Dermis microvascular lymphatic vessel endothelial cell (primary cell): ENCODE results near the gene KCNC2. TPM values are rescaled to one million over a fixed set of nuclear protein-coding genes. Genes with fewer than 3 reads are reported as not detected.

Experiments used
- DNase-seq, 2 donors: peaks; one replicate each; pipeline versions ENCODE4 v3.0.0 to v3.0.0-alpha.2; 2010; ENCODE audit warnings: low read depth in 2 of 2
- total RNA-seq: library from RNA; depleted of rRNA; stranded (reverse); fragments of >200 nt; gene quantifications from 2 replicates; pipeline ENCODE4 v1.2.1, GENCODE V29; 2014

KCNC2 gene
- total RNA-seq, 1 donor from 2014 or later: not detected

- DNase-seq: no peak
Measured at GRCh38 chr12:75161488-75161887, 48.2 kb downstream of the KCNC2 start.

DNA sequence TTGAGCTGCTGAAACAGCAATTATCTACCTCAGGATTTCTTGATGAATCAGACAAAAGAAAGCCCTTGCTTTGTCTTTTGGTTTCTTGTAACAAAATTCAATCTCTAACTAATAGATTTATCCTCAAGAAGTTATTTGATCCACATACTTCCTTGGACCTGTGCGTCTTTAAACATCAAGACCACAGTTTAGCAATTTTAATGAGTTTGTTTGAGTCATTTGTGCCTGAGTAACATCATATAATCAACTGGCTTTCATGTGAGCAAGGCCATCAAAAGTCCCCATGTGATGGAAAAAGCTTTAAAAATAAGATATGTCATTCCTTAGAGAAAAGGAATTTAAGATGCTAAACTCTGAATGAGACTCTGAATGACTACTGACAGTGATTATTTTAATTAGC, 52.3 kb downstream of the KCNC2 start:
- DNase-seq: no peak

DNA sequence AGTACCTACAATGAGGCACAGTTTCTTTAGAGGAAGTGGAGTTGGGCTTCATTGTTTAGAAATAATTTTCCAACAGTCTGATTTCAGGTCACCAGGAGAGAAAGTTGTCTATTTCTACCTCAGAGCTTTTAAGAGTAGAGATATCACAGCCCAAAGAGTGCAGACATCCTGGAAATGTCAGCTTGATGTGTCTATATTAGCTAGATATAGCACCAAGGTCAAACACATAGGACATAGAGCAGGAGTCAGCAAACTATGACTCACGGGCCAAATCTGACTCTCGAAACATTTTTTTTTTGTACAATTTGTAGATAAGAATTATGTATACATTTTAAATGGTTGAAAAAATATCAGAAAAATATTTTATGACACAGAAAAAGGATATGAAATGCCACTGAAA, 53.7 kb downstream of the KCNC2 start:
- DNase-seq: no peak

DNA sequence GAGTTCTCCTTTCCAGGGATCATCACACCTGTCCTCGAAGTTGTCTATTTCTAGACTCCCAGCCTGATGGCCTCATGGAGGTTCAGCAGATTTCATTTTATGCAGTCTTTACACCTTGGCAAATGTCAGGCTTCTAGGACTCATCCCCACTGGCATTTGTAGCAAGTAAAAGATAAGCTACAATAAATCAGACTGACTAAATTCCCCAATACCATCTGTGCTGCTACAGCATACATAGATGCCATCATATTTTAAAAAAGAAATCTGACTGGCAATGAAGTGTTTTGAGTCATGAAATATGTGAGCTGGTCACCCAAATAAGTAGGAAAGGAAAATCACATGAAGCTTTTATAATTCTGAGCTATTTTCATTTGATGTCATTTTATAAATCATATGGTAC, 55.3 kb downstream of the KCNC2 start:
- DNase-seq: no peak

DNA sequence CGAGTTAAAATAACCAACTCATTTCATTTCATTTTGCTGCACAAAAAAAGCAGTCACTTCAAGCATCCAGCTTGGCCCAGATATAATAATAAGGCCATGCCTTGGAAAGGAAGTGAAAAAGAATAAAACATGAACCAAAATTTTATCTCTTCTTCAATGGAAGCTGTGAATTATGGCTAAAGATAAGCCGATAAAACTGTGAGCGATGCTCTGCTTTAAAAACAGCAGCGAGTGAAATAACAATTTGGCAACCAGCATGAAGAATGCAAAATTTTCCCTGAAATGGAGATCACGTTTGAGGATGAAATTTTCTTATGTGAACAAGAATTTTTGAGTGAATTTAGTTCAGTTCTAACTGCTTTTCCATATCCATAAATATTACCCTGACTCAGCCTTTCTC, 70.4 kb downstream of the KCNC2 start:
- DNase-seq: no peak

DNA sequence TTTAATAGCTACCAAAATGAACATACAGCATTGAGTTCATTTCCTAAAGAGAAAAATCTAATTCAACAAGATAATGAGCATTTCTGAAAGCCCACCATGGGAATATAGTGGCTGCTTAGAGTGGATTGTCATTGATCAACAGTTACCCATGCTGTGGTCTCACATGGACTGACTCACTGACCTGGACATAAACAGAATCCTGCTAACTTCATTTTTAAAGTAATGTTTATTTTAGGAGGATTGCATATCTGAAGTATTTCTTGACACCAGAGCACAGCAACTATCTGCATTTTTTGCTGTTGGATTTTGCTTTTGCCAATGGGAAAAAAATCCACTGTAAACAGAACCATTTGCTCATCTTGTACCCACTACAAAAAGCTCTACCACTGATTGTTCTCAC, 71.7 kb downstream of the KCNC2 start:
- no peak for DNase-seq

GRCh38 chr12:75135026-75135425, 74.6 kb downstream of the KCNC2 start:
- no peak for DNase-seq

GRCh38 chr12:75130811-75131210, 78.8 kb downstream of the KCNC2 start:
- DNase-seq: no peak

DNA sequence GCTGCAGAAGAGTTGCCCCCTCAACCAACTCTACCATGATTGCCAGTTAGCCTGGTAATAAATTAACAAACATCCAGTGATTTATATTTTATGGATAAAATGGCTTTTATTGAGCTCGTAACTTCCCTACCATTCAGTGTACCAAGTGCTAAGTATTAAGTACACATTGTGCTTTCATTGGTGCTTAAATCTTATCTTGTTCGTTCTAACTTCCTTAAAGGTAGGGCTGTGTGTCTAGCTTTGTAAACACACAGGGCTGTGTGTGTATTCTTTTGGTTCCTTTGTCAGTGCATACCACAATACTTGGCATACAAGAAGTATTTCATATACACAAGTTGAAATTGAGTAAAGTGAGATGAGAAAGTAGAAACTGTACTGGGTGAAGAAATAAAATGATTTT, 80.4 kb downstream of the KCNC2 start:
- no peak for DNase-seq

- DNase-seq: no peak
Measured at GRCh38 chr12:75121036-75121705, 88.5 kb downstream of the KCNC2 start.

GRCh38 chr12:75120311-75120711, 89.3 kb downstream of the KCNC2 start:
- no peak for DNase-seq

- DNase-seq: no peak
Measured at GRCh38 chr12:75116646-75117198, 92.9 kb downstream of the KCNC2 start.

- no peak for DNase-seq
Measured at GRCh38 chr12:75115748-75116147, 93.9 kb downstream of the KCNC2 start.

DNA sequence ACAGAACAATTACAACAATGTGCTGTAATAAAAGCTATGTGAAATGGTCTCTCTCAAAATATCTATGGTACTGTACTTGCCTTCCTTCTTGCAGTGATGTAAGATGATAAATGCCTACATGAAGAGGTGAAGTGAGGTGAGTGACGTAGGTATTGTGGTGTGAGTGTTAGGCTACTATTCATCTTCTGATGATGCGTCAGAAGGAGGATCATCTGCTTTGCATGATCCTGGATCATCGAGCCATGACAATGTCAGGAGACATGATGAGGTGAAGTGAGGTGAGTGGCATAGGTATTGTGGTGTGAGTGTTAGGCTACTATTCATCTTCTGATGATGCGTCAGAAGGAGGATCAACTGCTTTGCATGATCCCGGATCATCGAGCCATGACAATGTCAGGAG, 105.8 kb downstream of the KCNC2 start:
- no peak for DNase-seq

DNA sequence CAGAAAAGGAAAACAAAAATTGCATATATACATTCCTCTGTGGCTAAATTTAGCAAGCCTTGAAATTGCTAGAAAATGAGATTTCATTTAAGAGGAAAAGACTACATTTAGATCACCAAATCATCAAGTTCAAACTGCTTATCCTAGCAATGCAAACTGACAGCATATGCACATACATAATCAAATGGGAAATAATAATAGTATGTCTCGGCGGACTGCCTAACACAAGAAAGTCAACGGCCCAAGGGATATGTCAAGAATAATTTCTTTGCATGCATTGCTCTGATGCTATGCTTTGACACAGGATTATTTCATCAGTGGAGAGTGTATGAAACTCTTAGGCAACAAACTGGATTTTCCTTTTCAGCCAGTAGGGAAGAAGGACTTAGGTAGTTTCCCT, 107.9 kb downstream of the KCNC2 start:
- DNase-seq: no peak

GRCh38 chr12:75099210-75099609, 110.4 kb downstream of the KCNC2 start:
- no peak for DNase-seq

DNA sequence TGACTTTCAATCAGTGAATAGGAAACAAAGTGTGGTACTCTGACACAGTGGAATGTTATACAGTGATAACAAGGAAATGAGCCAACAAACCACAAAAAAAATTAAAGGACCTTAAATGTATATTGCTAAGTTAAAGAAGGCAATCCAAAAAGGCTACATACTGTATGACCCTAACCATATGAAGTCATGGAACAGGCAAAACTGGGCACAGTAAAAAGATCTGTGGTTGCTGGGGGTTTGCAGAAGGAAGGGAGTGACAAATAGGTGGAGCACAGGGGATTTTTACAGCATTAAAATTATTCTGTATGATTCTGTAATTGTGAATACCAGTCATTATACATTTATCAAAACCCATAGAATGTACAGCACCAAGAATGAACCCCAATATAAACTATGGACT, 112.6 kb downstream of the KCNC2 start:
- DNase-seq: no peak

DNA sequence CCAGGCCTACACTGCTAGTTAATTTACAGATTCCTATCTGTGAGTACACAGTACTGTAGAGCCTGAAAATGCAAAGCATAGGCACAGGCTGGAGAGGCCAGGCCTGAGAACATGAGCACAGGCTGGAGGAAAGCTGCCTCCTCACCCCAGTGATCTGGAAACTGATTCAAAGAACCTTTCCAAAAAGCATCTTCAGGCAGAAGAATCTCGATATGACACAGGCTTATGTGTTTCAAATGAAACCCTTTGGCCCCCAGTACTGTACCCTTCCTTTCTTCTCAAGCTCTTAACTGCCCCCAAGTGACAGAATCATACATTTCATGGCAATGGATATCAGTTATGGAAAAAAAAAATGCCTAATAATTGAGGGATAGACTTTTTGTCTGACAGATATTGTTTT, 122.0 kb downstream of the KCNC2 start:
- no peak for DNase-seq

GRCh38 chr12:75086091-75087038, 123.3 kb downstream of the KCNC2 start:
- no peak for DNase-seq

DNA sequence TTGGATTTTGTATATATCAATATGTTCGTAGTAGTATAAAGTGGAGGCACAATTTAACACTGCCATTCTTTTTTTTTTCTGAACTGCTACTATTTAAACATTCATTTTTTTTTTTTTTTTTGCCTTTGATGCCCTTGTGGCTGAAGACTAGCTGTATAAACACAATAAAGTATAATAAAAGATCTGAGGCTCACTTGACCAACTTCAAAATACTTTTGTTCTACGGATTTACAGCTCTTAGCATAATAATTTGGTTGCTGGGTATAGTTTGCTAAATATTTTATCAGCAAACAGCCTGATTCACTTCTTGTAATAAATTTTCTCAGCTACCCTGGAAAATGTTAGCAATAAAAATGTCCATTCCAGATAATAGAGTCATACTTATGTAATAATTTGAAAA, 128.3 kb downstream of the KCNC2 start:
- DNase-seq: no peak

DNA sequence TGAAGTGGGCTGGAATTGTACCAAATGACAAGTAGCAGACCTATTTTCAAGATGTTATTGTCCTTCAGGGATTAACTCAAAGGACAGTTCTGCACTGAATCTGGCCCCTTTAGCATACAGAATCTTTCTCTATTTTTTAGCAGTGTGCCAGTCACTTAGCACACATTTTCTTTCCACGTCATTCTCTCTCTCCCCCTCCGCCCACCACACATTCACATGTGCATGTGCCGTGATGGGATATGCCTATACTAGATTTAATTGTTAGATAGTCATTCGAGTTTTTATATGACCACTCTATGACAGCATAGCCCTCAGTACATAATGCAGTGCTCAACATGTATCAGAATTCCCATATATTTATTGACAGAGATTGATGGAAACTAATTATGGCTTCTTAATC, 129.1 kb downstream of the KCNC2 start:
- DNase-seq: no peak

GRCh38 chr12:75065482-75065881, 144.2 kb downstream of the KCNC2 start:
- no peak for DNase-seq

- DNase-seq: no peak
Measured at GRCh38 chr12:75062691-75063090, 146.9 kb downstream of the KCNC2 start.
